ENCODE results near the gene LARGE1.

DNA sequence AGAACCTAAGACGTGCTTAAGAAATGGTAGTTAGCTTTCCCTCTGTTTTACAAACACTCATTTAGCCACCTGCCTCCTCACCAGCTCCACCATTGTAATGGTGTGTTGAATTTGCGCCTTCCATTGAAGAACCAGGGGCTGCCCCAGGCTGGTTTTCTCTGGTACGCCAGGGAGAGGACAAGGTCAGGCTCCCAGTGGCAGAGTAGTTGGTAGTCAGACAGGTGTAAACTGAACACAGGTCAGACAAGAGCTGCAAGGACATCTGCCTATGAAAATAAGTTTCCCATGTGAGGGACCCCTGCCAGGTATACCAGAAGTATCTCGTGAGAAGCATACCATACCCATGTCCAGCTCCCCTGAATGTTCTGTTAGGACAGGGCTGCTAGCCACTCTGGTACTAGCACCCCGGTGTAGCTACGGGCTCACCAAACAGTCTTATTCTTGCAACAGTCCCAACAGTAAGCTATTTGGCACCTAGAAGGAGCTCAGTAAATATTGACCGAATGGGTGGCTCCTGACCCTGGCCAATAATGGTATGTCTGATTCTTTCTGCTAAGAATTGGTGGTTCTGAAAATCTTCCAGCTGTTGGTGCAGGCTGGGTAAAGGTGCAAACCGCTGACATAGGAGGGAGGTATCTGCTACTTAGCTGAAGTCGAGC, 359.0 kb downstream of the LARGE1 start:
- TF ChIP-seq POLR2AphosphoS5 (IDR thresholded peaks at IDR 0.05) (no peak), CTCF (IDR thresholded peaks at IDR 0.05) (no peak), POLR2A (IDR thresholded peaks at IDR 0.05) (no peak)
